K562 (cell line): ENCODE measurements around the gene CBFA2T3. TPM values are rescaled to one million over a fixed set of nuclear protein-coding genes. Genes with fewer than 3 reads are reported as not detected.

ENCODE experiments used
- DEAF1 ChIP-seq: fragments of 450-650 bp; formaldehyde crosslinking; IDR thresholded peaks from 2 replicates; pipeline ENCODE4 v1.4.0; 2020; ENCODE audit warnings: mild to moderate bottlenecking, moderate library complexity
- E2F4 ChIP-seq: sonication (generic); formaldehyde crosslinking; IDR thresholded peaks from 2 replicates; pipeline ENCODE4 v1.8.0; 2022; ENCODE audit warnings: mild to moderate bottlenecking, low read depth, missing genetic modification reagents
- ELK3 ChIP-seq: fragments of 450-650 bp; formaldehyde crosslinking; IDR thresholded peaks from 2 replicates; pipeline ENCODE4 v1.4.0; 2020; ENCODE audit warnings: mild to moderate bottlenecking
- ERF ChIP-seq: fragments of 450-650 bp; formaldehyde crosslinking; IDR thresholded peaks from 2 replicates; pipeline ENCODE4 v1.4.0; 2020; ENCODE audit warnings: mild to moderate bottlenecking, mixed read lengths
- EWSR1 ChIP-seq: fragments of 450-650 bp; IDR thresholded peaks from 2 replicates; pipeline ENCODE4 v1.6.1; 2018; ENCODE audit warnings: borderline replicate concordance, mild to moderate bottlenecking, low read depth, moderate library complexity; ENCODE audit not compliant: partially characterized antibody
- GATA2 ChIP-seq: sonication (generic); formaldehyde crosslinking; IDR thresholded peaks from 2 replicates; pipeline ENCODE4 v1.4.0; 2020; ENCODE audit warnings: mild to moderate bottlenecking, missing genetic modification reagents
- HDAC6 ChIP-seq: IDR thresholded peaks from 2 replicates; pipeline ENCODE4 v1.6.1; 2012; ENCODE audit warnings: low read depth, mild to moderate bottlenecking, control low read depth, inconsistent platforms, low read length, moderate library complexity
- MCM2 ChIP-seq: fragments of 450-650 bp; IDR thresholded peaks from 2 replicates; pipeline ENCODE4 v1.6.1; 2017; ENCODE audit warnings: low read depth, mild to moderate bottlenecking
- MXI1 ChIP-seq: IDR thresholded peaks from 2 replicates; pipeline ENCODE4 v1.6.1; 2011; ENCODE audit warnings: low read depth, mild to moderate bottlenecking, improper control_type of control experiment, low read length
- MYNN ChIP-seq, 2 experiments: sonication (generic); formaldehyde crosslinking in 1 of 2; IDR thresholded peaks; 2 replicates each; pipeline versions ENCODE4 v1.5.0 to v1.6.1; 2016 to 2020; ENCODE audit warnings: antibody characterized with exemption in 1 of 2, missing genetic modification reagents in 1 of 2
- NFE2L1 ChIP-seq: fragments of 450-650 bp; IDR thresholded peaks from 2 replicates; pipeline ENCODE4 v1.6.1; 2016; ENCODE audit warnings: missing genetic modification characterization, low read depth, mild to moderate bottlenecking, missing compliant biosample characterization, moderate library complexity, borderline replicate concordance
- RFX1 ChIP-seq: fragments of 450-650 bp; IDR thresholded peaks from 2 replicates; pipeline ENCODE4 v1.6.1; 2016; ENCODE audit warnings: mild to moderate bottlenecking, moderate library complexity
- SMAD4 ChIP-seq: fragments of 250-450 bp; sonication (Bioruptor Pico); conservative IDR thresholded peaks from 2 replicates; pipeline ENCODE4 v1.8.0; 2021; ENCODE audit warnings: inconsistent platforms, mild to moderate bottlenecking, moderate library complexity
- ZC3H11A ChIP-seq: IDR thresholded peaks from 2 replicates; pipeline ENCODE4 v1.6.1; 2012; ENCODE audit warnings: low read depth, low read length, improper control_type of control experiment
- ZNF217 ChIP-seq: sonication (generic); formaldehyde crosslinking; IDR thresholded peaks from 2 replicates; pipeline ENCODE4 v1.8.0; 2022; ENCODE audit warnings: mild to moderate bottlenecking, missing genetic modification reagents
- ZNF778 ChIP-seq: fragments of 450-650 bp; formaldehyde crosslinking; IDR thresholded peaks from 2 replicates; pipeline ENCODE4 v1.4.0; 2020; ENCODE audit warnings: mild to moderate bottlenecking, moderate library complexity
- polyA plus RNA-seq, 8 experiments: library from polyadenylated mRNA; depleted of rRNA in 4 of 8; stranded (reverse) in 5 of 8; unstranded in 3 of 8; fragments of >200 nt; fragmentation: Nextera tagmentation in 2 of 8; fragmentation: Illumina TruSeq in 1 of 8; extraction: Ambion mirVana in 2 of 8; extraction: Trizol in 1 of 8; gene quantifications; 2 replicates each; pipeline versions ENCODE4 v1.2.1 to v1.2.3, GENCODE V29; 2011 to 2014; ENCODE audit warnings: inconsistent platforms in 1 of 8, missing spikeins in 1 of 8
- total RNA-seq, 7 experiments: library from RNA; depleted of rRNA in 6 of 7; stranded (reverse); fragments of >200 nt in 6 of 7; fragmentation: Illumina TruSeq in 2 of 7; extraction: Trizol in 2 of 7; gene quantifications; 2 replicates each; pipeline versions ENCODE4 v1.2.1 to v1.2.3, GENCODE V29; 2011 to 2021; ENCODE audit warnings: low replicate concordance in 1 of 7
- TF ChIP-seq, protein P1 (sequence below): fragments of 250-450 bp; sonication (Bioruptor Pico); IDR thresholded peaks from 2 replicates; pipeline ENCODE4 v1.5.0; 2020; ENCODE audit warnings: mild to moderate bottlenecking, borderline replicate concordance
- TF ChIP-seq, protein P2 (sequence below): fragments of 450-650 bp; formaldehyde crosslinking; IDR thresholded peaks from 2 replicates; pipeline ENCODE4 v1.4.0; 2020; ENCODE audit warnings: mild to moderate bottlenecking, moderate library complexity

The CBFA2T3 gene
- total and polyA plus RNA-seq, 9 of the 15 experiments (the other 6 are each of a cell fraction or from before 2014, with no cell fraction given), result 2.3 to 145 (median 6.7) TPM

GRCh38 chr16:89026121-89026612 lies 49.2 kb upstream of the CBFA2T3 start (continued):
- no peak for TF ChIP-seq DEAF1 (CRISPR knock-in tag)
- TF ChIP-seq SMAD4 (CRISPR knock-in tag), result peak; percentile 76
- no peak for TF ChIP-seq ZC3H11A
- TF ChIP-seq, protein P1, sequence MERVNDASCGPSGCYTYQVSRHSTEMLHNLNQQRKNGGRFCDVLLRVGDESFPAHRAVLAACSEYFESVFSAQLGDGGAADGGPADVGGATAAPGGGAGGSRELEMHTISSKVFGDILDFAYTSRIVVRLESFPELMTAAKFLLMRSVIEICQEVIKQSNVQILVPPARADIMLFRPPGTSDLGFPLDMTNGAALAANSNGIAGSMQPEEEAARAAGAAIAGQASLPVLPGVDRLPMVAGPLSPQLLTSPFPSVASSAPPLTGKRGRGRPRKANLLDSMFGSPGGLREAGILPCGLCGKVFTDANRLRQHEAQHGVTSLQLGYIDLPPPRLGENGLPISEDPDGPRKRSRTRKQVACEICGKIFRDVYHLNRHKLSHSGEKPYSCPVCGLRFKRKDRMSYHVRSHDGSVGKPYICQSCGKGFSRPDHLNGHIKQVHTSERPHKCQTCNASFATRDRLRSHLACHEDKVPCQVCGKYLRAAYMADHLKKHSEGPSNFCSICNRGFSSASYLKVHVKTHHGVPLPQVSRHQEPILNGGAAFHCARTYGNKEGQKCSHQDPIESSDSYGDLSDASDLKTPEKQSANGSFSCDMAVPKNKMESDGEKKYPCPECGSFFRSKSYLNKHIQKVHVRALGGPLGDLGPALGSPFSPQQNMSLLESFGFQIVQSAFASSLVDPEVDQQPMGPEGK (CRISPR knock-in tag), result no peak
- no peak for TF ChIP-seq ZNF217 (CRISPR knock-in tag)
- TF ChIP-seq HDAC6, result no peak
- no peak for TF ChIP-seq RFX1
- no peak for TF ChIP-seq E2F4 (CRISPR knock-in tag)
- no peak for TF ChIP-seq ELK3 (CRISPR knock-in tag)
- no peak for TF ChIP-seq MXI1
- TF ChIP-seq, protein P2, sequence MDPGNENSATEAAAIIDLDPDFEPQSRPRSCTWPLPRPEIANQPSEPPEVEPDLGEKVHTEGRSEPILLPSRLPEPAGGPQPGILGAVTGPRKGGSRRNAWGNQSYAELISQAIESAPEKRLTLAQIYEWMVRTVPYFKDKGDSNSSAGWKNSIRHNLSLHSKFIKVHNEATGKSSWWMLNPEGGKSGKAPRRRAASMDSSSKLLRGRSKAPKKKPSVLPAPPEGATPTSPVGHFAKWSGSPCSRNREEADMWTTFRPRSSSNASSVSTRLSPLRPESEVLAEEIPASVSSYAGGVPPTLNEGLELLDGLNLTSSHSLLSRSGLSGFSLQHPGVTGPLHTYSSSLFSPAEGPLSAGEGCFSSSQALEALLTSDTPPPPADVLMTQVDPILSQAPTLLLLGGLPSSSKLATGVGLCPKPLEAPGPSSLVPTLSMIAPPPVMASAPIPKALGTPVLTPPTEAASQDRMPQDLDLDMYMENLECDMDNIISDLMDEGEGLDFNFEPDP (CRISPR knock-in tag), result no peak
- TF ChIP-seq ZNF778 (CRISPR knock-in tag), result no peak
- no peak for TF ChIP-seq MCM2
- peak; percentile 57 for TF ChIP-seq NFE2L1 (tag)
- no peak; the same call in 1 of the 2 replicates for TF ChIP-seq ERF (CRISPR knock-in tag)
- no peak for TF ChIP-seq EWSR1
- TF ChIP-seq GATA2 (CRISPR knock-in tag), result no peak
- no peak for TF ChIP-seq MYNN (IDR thresholded peaks at IDR 0.05)
- no peak for TF ChIP-seq MYNN (CRISPR knock-in tag; IDR thresholded peaks at IDR 0.05)
